GM23338 (cell line): Measurements from ENCODE around the gene CLEC3A.

Experiments used
- EZH2 ChIP-seq: fragments of 200-600 bp; sonication (generic); IDR thresholded peaks from one replicate; pipeline ENCODE4 v1.8.0; 2017; ENCODE audit warnings: antibody characterized with exemption, mild to moderate bottlenecking, low read depth; ENCODE audit not compliant: unreplicated experiment
- NANOG ChIP-seq: IDR thresholded peaks from 2 replicates; pipeline ENCODE4 v1.6.1; 2016; ENCODE audit warnings: antibody characterized with exemption, borderline replicate concordance
- POLR2AphosphoS5 ChIP-seq: IDR thresholded peaks from 2 replicates; pipeline ENCODE4 v1.6.1; 2016; ENCODE audit warnings: antibody characterized with exemption, low read depth
- ZNF114 ChIP-seq: fragments of 250-450 bp; sonication (Bioruptor Pico); IDR thresholded peaks from 2 replicates; pipeline ENCODE4 v1.5.0; 2020; ENCODE audit warnings: mild to moderate bottlenecking, moderate library complexity
- TF ChIP-seq, protein P1 (sequence below), 2 experiments: fragments of 200-600 bp in 1 of 2; sonication (generic) in 1 of 2; conservative IDR thresholded peaks; 2 replicates each; pipeline versions ENCODE4 v1.5.1 to v1.6.1; 2016 to 2017; ENCODE audit warnings: antibody characterized with exemption in 2 of 2, low read depth in 2 of 2, mild to moderate bottlenecking in 2 of 2, moderate library complexity in 1 of 2
- TF ChIP-seq, protein P2 (sequence below): IDR thresholded peaks from one replicate; pipeline ENCODE4 v1.6.1; 2018; ENCODE audit warnings: antibody characterized with exemption; ENCODE audit not compliant: unreplicated experiment
- TF ChIP-seq, protein P3 (sequence below): fragments of 250-450 bp; sonication (Bioruptor Pico); IDR thresholded peaks from 2 replicates; pipeline ENCODE4 v1.5.0; 2020; ENCODE audit warnings: mild to moderate bottlenecking, moderate library complexity

DNA sequence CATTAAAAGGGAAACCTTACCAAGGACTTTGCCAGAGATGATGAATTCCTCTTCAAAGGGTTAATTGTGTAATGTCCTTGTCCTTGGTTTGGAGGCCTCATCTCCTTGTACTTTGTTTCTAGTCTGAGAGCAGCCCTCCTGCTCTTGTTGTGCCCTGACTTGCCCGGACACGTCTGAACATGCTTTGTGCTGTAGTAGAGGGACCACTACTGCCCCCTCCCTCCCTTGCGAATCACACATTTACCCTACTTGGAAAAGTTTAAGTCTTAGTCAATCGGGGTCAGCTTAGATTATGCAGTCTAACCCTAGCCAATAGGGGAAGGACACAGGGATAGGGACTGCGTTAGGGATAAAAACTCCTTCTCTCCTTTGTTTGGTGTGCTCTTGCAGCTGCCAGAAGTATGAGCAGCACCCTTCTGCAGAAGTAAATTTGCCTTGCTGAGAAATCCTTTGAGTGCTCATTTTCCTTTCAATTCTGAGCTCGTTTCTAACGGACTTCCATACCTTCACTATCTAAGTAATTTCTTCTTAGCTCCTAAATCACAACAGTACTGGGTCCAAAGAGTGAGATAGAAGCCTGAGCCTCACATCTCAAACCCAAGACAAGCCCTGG is 26.4 kb upstream of the CLEC3A start:
- TF ChIP-seq, protein P1, sequence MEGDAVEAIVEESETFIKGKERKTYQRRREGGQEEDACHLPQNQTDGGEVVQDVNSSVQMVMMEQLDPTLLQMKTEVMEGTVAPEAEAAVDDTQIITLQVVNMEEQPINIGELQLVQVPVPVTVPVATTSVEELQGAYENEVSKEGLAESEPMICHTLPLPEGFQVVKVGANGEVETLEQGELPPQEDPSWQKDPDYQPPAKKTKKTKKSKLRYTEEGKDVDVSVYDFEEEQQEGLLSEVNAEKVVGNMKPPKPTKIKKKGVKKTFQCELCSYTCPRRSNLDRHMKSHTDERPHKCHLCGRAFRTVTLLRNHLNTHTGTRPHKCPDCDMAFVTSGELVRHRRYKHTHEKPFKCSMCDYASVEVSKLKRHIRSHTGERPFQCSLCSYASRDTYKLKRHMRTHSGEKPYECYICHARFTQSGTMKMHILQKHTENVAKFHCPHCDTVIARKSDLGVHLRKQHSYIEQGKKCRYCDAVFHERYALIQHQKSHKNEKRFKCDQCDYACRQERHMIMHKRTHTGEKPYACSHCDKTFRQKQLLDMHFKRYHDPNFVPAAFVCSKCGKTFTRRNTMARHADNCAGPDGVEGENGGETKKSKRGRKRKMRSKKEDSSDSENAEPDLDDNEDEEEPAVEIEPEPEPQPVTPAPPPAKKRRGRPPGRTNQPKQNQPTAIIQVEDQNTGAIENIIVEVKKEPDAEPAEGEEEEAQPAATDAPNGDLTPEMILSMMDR (conservative IDR thresholded peaks at IDR 0.05; ENCODE audit: low read depth in 2 of 2), result no peak
- no peak for TF ChIP-seq EZH2
- TF ChIP-seq ZNF114, result no peak
- TF ChIP-seq POLR2AphosphoS5, result no peak
- TF ChIP-seq, protein P2, sequence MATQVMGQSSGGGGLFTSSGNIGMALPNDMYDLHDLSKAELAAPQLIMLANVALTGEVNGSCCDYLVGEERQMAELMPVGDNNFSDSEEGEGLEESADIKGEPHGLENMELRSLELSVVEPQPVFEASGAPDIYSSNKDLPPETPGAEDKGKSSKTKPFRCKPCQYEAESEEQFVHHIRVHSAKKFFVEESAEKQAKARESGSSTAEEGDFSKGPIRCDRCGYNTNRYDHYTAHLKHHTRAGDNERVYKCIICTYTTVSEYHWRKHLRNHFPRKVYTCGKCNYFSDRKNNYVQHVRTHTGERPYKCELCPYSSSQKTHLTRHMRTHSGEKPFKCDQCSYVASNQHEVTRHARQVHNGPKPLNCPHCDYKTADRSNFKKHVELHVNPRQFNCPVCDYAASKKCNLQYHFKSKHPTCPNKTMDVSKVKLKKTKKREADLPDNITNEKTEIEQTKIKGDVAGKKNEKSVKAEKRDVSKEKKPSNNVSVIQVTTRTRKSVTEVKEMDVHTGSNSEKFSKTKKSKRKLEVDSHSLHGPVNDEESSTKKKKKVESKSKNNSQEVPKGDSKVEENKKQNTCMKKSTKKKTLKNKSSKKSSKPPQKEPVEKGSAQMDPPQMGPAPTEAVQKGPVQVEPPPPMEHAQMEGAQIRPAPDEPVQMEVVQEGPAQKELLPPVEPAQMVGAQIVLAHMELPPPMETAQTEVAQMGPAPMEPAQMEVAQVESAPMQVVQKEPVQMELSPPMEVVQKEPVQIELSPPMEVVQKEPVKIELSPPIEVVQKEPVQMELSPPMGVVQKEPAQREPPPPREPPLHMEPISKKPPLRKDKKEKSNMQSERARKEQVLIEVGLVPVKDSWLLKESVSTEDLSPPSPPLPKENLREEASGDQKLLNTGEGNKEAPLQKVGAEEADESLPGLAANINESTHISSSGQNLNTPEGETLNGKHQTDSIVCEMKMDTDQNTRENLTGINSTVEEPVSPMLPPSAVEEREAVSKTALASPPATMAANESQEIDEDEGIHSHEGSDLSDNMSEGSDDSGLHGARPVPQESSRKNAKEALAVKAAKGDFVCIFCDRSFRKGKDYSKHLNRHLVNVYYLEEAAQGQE, result no peak
- TF ChIP-seq, protein P3, sequence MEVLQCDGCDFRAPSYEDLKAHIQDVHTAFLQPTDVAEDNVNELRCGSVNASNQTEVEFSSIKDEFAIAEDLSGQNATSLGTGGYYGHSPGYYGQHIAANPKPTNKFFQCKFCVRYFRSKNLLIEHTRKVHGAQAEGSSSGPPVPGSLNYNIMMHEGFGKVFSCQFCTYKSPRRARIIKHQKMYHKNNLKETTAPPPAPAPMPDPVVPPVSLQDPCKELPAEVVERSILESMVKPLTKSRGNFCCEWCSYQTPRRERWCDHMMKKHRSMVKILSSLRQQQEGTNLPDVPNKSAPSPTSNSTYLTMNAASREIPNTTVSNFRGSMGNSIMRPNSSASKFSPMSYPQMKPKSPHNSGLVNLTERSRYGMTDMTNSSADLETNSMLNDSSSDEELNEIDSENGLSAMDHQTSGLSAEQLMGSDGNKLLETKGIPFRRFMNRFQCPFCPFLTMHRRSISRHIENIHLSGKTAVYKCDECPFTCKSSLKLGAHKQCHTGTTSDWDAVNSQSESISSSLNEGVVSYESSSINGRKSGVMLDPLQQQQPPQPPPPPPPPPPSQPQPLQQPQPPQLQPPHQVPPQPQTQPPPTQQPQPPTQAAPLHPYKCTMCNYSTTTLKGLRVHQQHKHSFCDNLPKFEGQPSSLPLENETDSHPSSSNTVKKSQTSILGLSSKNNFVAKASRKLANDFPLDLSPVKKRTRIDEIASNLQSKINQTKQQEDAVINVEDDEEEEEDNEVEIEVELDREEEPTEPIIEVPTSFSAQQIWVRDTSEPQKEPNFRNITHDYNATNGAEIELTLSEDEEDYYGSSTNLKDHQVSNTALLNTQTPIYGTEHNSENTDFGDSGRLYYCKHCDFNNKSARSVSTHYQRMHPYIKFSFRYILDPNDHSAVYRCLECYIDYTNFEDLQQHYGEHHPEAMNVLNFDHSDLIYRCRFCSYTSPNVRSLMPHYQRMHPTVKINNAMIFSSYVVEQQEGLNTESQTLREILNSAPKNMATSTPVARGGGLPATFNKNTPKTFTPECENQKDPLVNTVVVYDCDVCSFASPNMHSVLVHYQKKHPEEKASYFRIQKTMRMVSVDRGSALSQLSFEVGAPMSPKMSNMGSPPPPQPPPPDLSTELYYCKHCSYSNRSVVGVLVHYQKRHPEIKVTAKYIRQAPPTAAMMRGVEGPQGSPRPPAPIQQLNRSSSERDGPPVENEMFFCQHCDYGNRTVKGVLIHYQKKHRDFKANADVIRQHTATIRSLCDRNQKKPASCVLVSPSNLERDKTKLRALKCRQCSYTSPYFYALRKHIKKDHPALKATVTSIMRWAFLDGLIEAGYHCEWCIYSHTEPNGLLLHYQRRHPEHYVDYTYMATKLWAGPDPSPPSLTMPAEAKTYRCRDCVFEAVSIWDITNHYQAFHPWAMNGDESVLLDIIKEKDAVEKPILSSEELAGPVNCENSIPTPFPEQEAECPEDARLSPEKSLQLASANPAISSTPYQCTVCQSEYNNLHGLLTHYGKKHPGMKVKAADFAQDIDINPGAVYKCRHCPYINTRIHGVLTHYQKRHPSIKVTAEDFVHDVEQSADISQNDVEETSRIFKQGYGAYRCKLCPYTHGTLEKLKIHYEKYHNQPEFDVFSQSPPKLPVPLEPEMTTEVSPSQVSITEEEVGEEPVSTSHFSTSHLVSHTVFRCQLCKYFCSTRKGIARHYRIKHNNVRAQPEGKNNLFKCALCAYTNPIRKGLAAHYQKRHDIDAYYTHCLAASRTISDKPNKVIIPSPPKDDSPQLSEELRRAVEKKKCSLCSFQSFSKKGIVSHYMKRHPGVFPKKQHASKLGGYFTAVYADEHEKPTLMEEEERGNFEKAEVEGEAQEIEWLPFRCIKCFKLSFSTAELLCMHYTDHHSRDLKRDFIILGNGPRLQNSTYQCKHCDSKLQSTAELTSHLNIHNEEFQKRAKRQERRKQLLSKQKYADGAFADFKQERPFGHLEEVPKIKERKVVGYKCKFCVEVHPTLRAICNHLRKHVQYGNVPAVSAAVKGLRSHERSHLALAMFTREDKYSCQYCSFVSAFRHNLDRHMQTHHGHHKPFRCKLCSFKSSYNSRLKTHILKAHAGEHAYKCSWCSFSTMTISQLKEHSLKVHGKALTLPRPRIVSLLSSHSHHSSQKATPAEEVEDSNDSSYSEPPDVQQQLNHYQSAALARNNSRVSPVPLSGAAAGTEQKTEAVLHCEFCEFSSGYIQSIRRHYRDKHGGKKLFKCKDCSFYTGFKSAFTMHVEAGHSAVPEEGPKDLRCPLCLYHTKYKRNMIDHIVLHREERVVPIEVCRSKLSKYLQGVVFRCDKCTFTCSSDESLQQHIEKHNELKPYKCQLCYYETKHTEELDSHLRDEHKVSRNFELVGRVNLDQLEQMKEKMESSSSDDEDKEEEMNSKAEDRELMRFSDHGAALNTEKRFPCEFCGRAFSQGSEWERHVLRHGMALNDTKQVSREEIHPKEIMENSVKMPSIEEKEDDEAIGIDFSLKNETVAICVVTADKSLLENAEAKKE, result no peak
- TF ChIP-seq NANOG, result no peak
